Astrocyte of the spinal cord (primary cell): Measurements from ENCODE around the gene EPHA5.
A peak's percentile ranks its signal among the peaks of the same experiment; 100 is the strongest.

Experiments used
- DNase-seq: peaks from one replicate; pipeline ENCODE4 v3.0.0; 2011; ENCODE audit warnings: low read depth, low spot score
- H3K4me3 ChIP-seq: 2 replicates; pipeline ENCODE4 v1.5.1; 2011; ENCODE audit warnings: low read depth, mild to moderate bottlenecking, low read length, moderate library complexity
- in situ Hi-C: cut with HindIII; loops from 2 replicates; pipeline ENCODE4 v1.10.0; 2017; ENCODE audit warnings: low sequenced_read_pairs
- TF ChIP-seq, protein P1 (sequence below): IDR thresholded peaks from 2 replicates; pipeline ENCODE4 v1.5.1; 2012; ENCODE audit warnings: low read depth, mild to moderate bottlenecking, low read length, inconsistent platforms

The EPHA5 gene

DNA sequence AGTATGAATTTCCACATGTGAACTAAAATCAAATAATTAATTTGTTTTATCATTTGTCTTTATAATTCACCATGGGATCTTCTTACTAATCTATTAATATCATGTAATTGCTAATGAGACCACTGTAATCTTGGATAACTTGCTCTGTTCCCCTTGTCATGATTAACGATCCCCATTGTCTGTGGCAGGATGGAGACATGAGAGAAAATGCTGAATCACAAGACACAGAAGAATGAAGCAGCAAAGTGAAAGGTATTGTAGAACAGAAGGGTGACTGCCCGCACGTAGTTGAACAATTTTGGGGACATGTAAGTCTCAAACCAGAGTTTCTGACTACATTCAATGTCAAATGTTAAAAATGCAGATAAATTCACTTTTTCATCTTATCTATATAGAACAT, 135.2 kb downstream of the EPHA5 start:
- in situ Hi-C loops = no loop called here
- no peak for DNase-seq
- H3K4me3 ChIP-seq = no peak overlapping the region
- TF ChIP-seq, protein P1, sequence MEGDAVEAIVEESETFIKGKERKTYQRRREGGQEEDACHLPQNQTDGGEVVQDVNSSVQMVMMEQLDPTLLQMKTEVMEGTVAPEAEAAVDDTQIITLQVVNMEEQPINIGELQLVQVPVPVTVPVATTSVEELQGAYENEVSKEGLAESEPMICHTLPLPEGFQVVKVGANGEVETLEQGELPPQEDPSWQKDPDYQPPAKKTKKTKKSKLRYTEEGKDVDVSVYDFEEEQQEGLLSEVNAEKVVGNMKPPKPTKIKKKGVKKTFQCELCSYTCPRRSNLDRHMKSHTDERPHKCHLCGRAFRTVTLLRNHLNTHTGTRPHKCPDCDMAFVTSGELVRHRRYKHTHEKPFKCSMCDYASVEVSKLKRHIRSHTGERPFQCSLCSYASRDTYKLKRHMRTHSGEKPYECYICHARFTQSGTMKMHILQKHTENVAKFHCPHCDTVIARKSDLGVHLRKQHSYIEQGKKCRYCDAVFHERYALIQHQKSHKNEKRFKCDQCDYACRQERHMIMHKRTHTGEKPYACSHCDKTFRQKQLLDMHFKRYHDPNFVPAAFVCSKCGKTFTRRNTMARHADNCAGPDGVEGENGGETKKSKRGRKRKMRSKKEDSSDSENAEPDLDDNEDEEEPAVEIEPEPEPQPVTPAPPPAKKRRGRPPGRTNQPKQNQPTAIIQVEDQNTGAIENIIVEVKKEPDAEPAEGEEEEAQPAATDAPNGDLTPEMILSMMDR = no peak

DNA sequence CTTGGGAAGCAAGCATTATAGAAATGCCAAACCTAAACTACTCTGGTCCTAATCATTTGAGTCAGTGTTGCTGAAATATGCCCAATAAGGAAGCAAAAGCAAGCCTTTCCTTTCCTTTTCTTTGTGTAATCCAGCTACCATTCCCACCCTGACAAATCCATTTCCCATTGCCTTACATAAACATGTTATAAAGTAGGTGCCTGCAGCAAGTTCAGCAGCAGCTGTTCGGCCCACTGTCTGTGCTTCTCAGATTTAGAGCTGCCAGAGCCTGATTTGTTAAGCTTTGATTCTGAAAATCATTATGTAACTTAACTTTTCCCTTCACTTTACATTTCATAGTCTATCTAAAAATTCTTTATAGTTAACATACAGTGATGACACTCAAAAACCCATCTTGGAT, 148.6 kb downstream of the EPHA5 start:
- TF ChIP-seq, protein P1 = no peak
- no peak overlapping the region for H3K4me3 ChIP-seq
- in situ Hi-C loops = no loop called here
- no peak for DNase-seq

DNA sequence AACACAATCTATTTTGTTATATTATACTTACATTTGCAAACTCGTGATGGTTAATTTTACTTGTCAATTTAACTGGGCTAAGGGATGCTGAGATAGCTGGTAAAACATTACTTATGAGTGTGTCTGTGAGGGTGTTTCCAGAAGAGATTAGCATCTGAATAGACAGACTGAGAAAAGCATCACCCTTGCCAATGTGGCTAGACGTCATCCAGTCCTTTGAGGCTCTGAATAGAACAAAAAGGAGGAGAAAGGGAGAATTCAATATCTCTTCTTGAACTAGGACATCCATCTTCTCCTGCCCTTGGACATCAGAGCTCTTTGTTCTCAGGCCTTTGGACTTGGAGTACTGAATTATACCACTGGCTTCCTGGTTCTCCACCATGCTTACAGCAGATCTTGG, 154.6 kb downstream of the EPHA5 start:
- DNase-seq = no peak
- H3K4me3 ChIP-seq = no peak overlapping the region
- in situ Hi-C loops = no loop called here
- TF ChIP-seq, protein P1 = no peak

DNA sequence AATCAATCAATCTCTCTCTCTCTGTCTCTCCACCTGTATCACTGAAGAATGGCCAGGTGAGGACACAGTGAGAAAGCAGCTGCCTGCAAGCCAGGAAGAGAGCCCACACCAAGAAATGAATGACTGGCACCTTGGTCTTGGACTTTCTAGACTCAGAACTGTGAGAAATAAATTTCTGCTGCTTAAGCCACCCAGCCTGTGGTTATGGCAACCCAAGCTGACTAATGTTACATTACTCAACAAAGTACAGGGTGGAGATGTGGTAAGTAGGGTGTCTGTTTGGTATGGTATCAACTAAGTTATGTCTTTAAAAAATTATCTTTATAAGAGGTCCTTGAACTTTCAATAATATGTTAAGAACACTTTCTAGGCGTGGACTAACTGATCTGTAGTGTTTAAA, 159.3 kb downstream of the EPHA5 start:
- TF ChIP-seq, protein P1 = no peak
- no peak overlapping the region for H3K4me3 ChIP-seq
- in situ Hi-C loops = no loop called here
- peak; percentile 79 for DNase-seq

DNA sequence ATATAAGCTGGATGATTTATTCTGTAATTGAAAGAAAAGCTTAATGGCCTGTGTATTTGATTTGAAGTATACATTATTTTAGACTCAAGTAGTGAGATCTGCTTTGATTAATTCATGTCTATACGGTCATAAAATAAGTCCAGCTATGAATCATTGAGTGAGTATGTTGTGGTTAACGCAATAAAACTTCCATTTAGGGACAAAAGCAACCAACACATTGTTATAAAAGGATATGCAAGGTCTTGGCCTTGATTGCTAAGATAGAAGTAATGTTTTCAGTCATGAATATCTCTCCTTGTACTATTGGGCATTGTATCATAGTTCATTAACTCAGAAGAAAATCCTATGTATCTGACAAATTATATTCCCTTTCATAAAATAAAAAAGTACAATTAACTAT, 162.1 kb downstream of the EPHA5 start:
- TF ChIP-seq, protein P1 = no peak
- peak; percentile 94 for DNase-seq
- H3K4me3 ChIP-seq = no peak overlapping the region
- in situ Hi-C loops = no loop called here

DNA sequence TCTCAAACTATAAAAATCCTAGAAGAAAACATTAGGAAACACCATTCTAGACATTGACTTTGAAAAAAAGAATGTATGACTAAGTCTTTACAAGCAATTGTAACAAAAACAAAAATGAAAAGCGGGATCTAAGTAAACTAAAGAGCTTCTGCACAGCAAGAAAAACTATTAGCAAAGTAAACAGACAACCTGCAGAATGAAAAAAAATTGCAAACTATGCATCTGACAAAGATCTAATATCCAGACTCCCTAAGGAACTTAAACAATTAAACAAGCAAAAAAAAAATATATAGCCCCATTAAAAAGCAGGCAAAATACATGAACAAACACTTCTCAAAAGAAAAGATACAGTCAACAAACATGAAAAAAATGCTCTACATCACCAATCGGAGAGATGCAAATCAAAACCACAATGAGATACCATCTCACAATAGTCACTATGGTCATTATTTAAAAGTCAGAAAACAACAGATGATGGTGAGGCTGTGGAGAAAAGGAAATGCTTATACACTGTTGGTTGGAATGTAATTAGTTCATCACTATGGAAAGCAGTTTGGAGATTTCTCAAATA, 168.1 kb downstream of the EPHA5 start:
- no peak overlapping the region for H3K4me3 ChIP-seq
- in situ Hi-C loops = no loop called here
- peak; percentile 84 for DNase-seq
- TF ChIP-seq, protein P1 = no peak

DNA sequence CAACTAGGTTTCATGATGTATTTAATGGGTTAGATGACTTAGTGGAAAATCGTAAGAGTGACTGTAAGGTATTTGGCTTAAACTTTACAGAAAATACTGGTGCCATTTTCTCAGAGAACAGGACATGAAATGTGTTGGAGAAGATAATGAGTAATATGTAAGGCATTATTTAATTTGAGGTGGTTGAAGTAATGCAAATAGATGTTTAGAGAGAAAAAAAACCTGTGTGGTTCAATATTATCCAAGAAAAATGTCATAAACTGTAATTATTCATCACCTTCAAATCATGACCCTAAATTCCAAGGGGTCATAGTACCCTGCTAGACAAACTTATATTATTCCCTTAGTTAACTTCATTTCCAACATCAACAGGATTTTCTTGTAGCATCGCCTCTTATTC, 171.7 kb downstream of the EPHA5 start:
- DNase-seq = no peak
- in situ Hi-C loops = no loop called here
- TF ChIP-seq, protein P1 = no peak
- H3K4me3 ChIP-seq = no peak overlapping the region
